HCT116 (cell line): Measurements from ENCODE around the gene CLPTM1L. TPM values are rescaled to one million over a fixed set of nuclear protein-coding genes. Genes with fewer than 3 reads are reported as not detected.

Source experiments
- ATAC-seq: fragments of 200-7000 bp; cut with Tn5 transposase; 2 replicates; pipeline ENCODE4 v1.9.1; 2020; ENCODE audit warnings: mild to moderate bottlenecking, moderate library complexity
- BruUV-seq: library from RNA; stranded (reverse); fragments of 400-500 nt; replicated peaks from 2 replicates; lab custom pipeline; 2021; lab: Mats Ljungman, UMichigan
- CTCF ChIA-PET: fragments of 300-600 bp; sonication (Branson Sonifier 250); formaldehyde crosslinking; loops from one replicate; lab custom pipeline; 2021; ENCODE audit warnings: antibody characterized with exemption; lab: Charles Lee
- POLR2A ChIA-PET: fragments of 300-600, 350-600 bp; sonication (Branson Sonifier 250); formaldehyde crosslinking; loops from one replicate; lab custom pipeline; 2021; ENCODE audit warnings: antibody characterized with exemption; lab: Charles Lee
- RAD21 ChIA-PET, 2 experiments: fragments of 300-600 bp; sonication (Branson Sonifier 250); formaldehyde crosslinking; loops; one replicate each; lab custom pipeline; 2023; ENCODE audit warnings: low total read pairs in 2 of 2; ENCODE audit not compliant: uncharacterized antibody in 2 of 2, unreplicated experiment in 2 of 2, low non-redundant PET in 1 of 2; lab: Charles Lee
- DNase-seq: peaks from one replicate; pipeline ENCODE4 v3.0.0-alpha.2; 2010; ENCODE audit warnings: low read depth, low spot score
- H2AFZ ChIP-seq: fragments of 200-600 bp; shearing (Covaris generic), sonication (generic); 2 replicates; pipeline ENCODE4 v1.6.1; 2017; ENCODE audit warnings: low read depth, mixed run types, mixed read lengths, antibody characterized with exemption, low read length; ENCODE audit not compliant: poor library complexity, severe bottlenecking
- H3K27ac ChIP-seq: 2 replicates; pipeline ENCODE4 v1.5.1; 2012; ENCODE audit warnings: low read depth, low read length
- H3K27me3 ChIP-seq: fragments of 200-600 bp; sonication (generic); 2 replicates; pipeline ENCODE4 v1.6.1; 2016; ENCODE audit warnings: mixed run types, low read length, mixed read lengths; ENCODE audit not compliant: insufficient read depth
- H3K36me3 ChIP-seq, 2 experiments: fragments of 200-500 bp in 1 of 2; fragments of 200-600 bp in 1 of 2; sonication (Bioruptor generic) in 1 of 2; sonication (generic) in 1 of 2; 2 replicates each; pipeline versions ENCODE4 v1.5.1 to v1.6.1; 2014 to 2016; ENCODE audit warnings: low read length in 2 of 2, inconsistent platforms in 1 of 2, mixed read lengths in 1 of 2, mixed run types in 1 of 2; ENCODE audit not compliant: insufficient read depth in 2 of 2, control insufficient read depth in 1 of 2
- H3K4me1 ChIP-seq, 2 experiments: fragments of 200-600 bp in 1 of 2; sonication (generic) in 1 of 2; 2 replicates each; pipeline versions ENCODE4 v1.5.1 to v1.6.1; 2012 to 2017; ENCODE audit warnings: low read length in 2 of 2, inconsistent platforms in 1 of 2, mild to moderate bottlenecking in 1 of 2, mixed read lengths in 1 of 2, mixed run types in 1 of 2, moderate library complexity in 1 of 2; ENCODE audit not compliant: insufficient read depth in 2 of 2, control insufficient read depth in 1 of 2
- H3K4me2 ChIP-seq: fragments of 200-600 bp; sonication (generic); 2 replicates; pipeline ENCODE4 v1.6.1; 2017; ENCODE audit warnings: mixed run types, low read length, mixed read lengths
- H3K4me3 ChIP-seq, 2 experiments: fragments of 200-600 bp in 1 of 2; sonication (generic) in 1 of 2; replicated peaks in 1 of 2; 2 replicates each; pipeline ENCODE4 v1.5.1; 2011 to 2016; ENCODE audit warnings: low read length in 2 of 2, control low read depth in 1 of 2, low read depth in 1 of 2, mild to moderate bottlenecking in 1 of 2, mixed read lengths in 1 of 2, mixed run types in 1 of 2
- H3K79me2 ChIP-seq: fragments of 200-600 bp; sonication (generic); 2 replicates; pipeline ENCODE4 v1.6.1; 2017; ENCODE audit warnings: mild to moderate bottlenecking, mixed run types, low read length, moderate library complexity, mixed read lengths; ENCODE audit not compliant: insufficient read depth
- H3K9ac ChIP-seq: fragments of 200-600 bp; sonication (generic); 2 replicates; pipeline ENCODE4 v1.6.1; 2016; ENCODE audit warnings: low read length, mixed read lengths
- H3K9me2 ChIP-seq: fragments of 200-600 bp; sonication (generic), shearing (Covaris generic); 2 replicates; pipeline ENCODE4 v1.6.1; 2017; ENCODE audit warnings: mixed run types, mild to moderate bottlenecking, moderate library complexity; ENCODE audit not compliant: insufficient read depth
- H3K9me3 ChIP-seq, 2 experiments: fragments of 200-500 bp in 1 of 2; fragments of 200-600 bp in 1 of 2; sonication (Bioruptor generic) in 1 of 2; sonication (generic) in 1 of 2; 2 replicates each; pipeline ENCODE4 v1.6.1; 2014 to 2017; ENCODE audit warnings: low read length in 2 of 2, mixed read lengths in 2 of 2, inconsistent platforms in 1 of 2, low read depth in 1 of 2, mild to moderate bottlenecking in 1 of 2, mixed run types in 1 of 2, moderate library complexity in 1 of 2; ENCODE audit not compliant: control insufficient read depth in 1 of 2, insufficient read depth in 1 of 2
- H4K20me1 ChIP-seq: fragments of 200-600 bp; sonication (generic), shearing (Covaris generic); 2 replicates; pipeline ENCODE4 v1.6.1; 2017; ENCODE audit warnings: mixed run types, mild to moderate bottlenecking, moderate library complexity; ENCODE audit not compliant: insufficient read depth
- ATF3 ChIP-seq: IDR thresholded peaks from 2 replicates; pipeline ENCODE4 v1.6.1; 2012
- CBX3 ChIP-seq: IDR thresholded peaks from 2 replicates; pipeline ENCODE4 v1.6.1; 2012; ENCODE audit warnings: low read depth
- CTCF ChIP-seq, 3 experiments: fragments of 200-600 bp in 1 of 3; sonication (generic) in 1 of 3; IDR thresholded peaks in 2 of 3; conservative IDR thresholded peaks in 1 of 3; 2 replicates each; pipeline ENCODE4 v1.5.1; 2012 to 2017; ENCODE audit warnings: low read depth in 2 of 3, low read length in 2 of 3, antibody characterized with exemption in 1 of 3, borderline replicate concordance in 1 of 3, control low read depth in 1 of 3, mild to moderate bottlenecking in 1 of 3, mixed read lengths in 1 of 3, mixed run types in 1 of 3, moderate library complexity in 1 of 3; ENCODE audit not compliant: insufficient read depth in 1 of 3
- EGR1 ChIP-seq: IDR thresholded peaks from 2 replicates; pipeline ENCODE4 v1.6.1; 2012; ENCODE audit warnings: low read depth
- EZH2 ChIP-seq: fragments of 200-600 bp; sonication (generic); IDR thresholded peaks from 2 replicates; pipeline ENCODE4 v1.6.1; 2017; ENCODE audit warnings: antibody characterized with exemption, mixed run types
- FOSL1 ChIP-seq: IDR thresholded peaks from 2 replicates; pipeline ENCODE4 v1.6.1; 2012; ENCODE audit warnings: low read depth
- JUND ChIP-seq: IDR thresholded peaks from 2 replicates; pipeline ENCODE4 v1.6.1; 2012
- MAX ChIP-seq: IDR thresholded peaks from 2 replicates; pipeline ENCODE4 v1.6.1; 2012
- POLR2AphosphoS5 ChIP-seq: IDR thresholded peaks from 2 replicates; pipeline ENCODE4 v1.6.1; 2011; ENCODE audit warnings: mild to moderate bottlenecking, low read depth, low read length, moderate library complexity
- RAD21 ChIP-seq: IDR thresholded peaks from 2 replicates; pipeline ENCODE4 v1.6.1; 2012; ENCODE audit warnings: low read depth, mild to moderate bottlenecking
- REST ChIP-seq: IDR thresholded peaks from 2 replicates; pipeline ENCODE4 v1.6.1; 2012; ENCODE audit warnings: low read depth
- SIN3A ChIP-seq: IDR thresholded peaks from 2 replicates; pipeline ENCODE4 v1.6.1; 2012; ENCODE audit warnings: low read depth
- SRF ChIP-seq: IDR thresholded peaks from 2 replicates; pipeline ENCODE4 v1.6.1; 2012; ENCODE audit warnings: low read depth
- TCF7L2 ChIP-seq: IDR thresholded peaks from 2 replicates; pipeline ENCODE4 v1.7.0; 2011; ENCODE audit warnings: borderline replicate concordance, inconsistent platforms; ENCODE audit not compliant: insufficient read depth, insufficient read length; ENCODE audit errors: extremely low read depth
- YY1 ChIP-seq: IDR thresholded peaks from 2 replicates; pipeline ENCODE4 v1.6.1; 2011; ENCODE audit warnings: low read length, low read depth, moderate library complexity, mild to moderate bottlenecking; ENCODE audit not compliant: insufficient replicate concordance; ENCODE audit errors: extremely low read depth
- ZFX ChIP-seq: fragments of 450-650 bp; IDR thresholded peaks from 2 replicates; pipeline ENCODE4 v1.6.1; 2017
- intact Hi-C: fragments of 100-400 bp; cut with micrococcal nuclease; formaldehyde crosslinking; loops from 2 replicates; pipeline ENCODE4 v1.10.0; 2022
- total RNA-seq: library from RNA; stranded (reverse); gene quantifications from one replicate; pipeline ENCODE4 v1.2.1, GENCODE V29; 2021; ENCODE audit not compliant: unreplicated experiment

The CLPTM1L gene
- total RNA-seq, 1 experiment from 2014 or later, result 98.4 TPM

- Histone ChIP-seq H3K9me2 (no peaks in the 10 kb centered on the region), H3K27me3 (no peaks in the 10 kb centered on the region), H3K4me3 (no peak overlapping the region), H3K9ac (no peak overlapping the region), H3K27ac (no peak overlapping the region), H3K4me1 (no peaks in the 10 kb centered on the region), H3K79me2 (no peaks in the 10 kb centered on the region), H3K9me3 (no peaks in the 10 kb centered on the region), H2AFZ (no peak overlapping the region), H4K20me1 (no peaks in the 10 kb centered on the region), H3K36me3 (no peaks in the 10 kb centered on the region), H3K4me2 (no peak overlapping the region)
- no peak for TF ChIP-seq TCF7L2
- no peak for TF ChIP-seq CBX3
- TF ChIP-seq ATF3, result no peak
- TF ChIP-seq JUND, result no peak
- no peak for TF ChIP-seq SIN3A
- TF ChIP-seq POLR2AphosphoS5, result no peak
- TF ChIP-seq EGR1, result no peak
- no peak for TF ChIP-seq REST
- TF ChIP-seq YY1, result no peak
- no peak for TF ChIP-seq MAX
- no peak for TF ChIP-seq CTCF (IDR thresholded peaks at IDR 0.05 in 2 of 3, conservative IDR thresholded peaks at IDR 0.05 in 1 of 3; ENCODE audit: borderline replicate concordance in 1 of 3, insufficient read depth in 1 of 3, low read depth in 2 of 3, low read length in 2 of 3)
- TF ChIP-seq FOSL1, result no peak
- no peak for TF ChIP-seq SRF
- TF ChIP-seq ZFX, result no peak
- TF ChIP-seq EZH2, result no peak
- no peak for TF ChIP-seq RAD21
- no peak for ATAC-seq
- BruUV-seq, result no TSS peak
- ChIA-PET POLR2A (no interaction called here), CTCF (no interaction called here), RAD21 (no interaction called here)
- no peak for DNase-seq
- intact Hi-C loops, result no loop called here
Measured at GRCh38 chr5:1272201-1272600, 72.7 kb downstream of the CLPTM1L start.
